ENCODE data around the gene TGM5.
A peak's percentile ranks its signal among the peaks of the same experiment; 100 is the strongest.
"Not testable (repeated sequence)": the region's sequence is repeated elsewhere in the genome, so short reads cannot be mapped to it uniquely, and the experiment has no call there.

TGM5 gene

GRCh38 chr15:43280996-43281395 is 14.3 kb upstream of the TGM5 start:
- ATAC-seq = no peak
- Mint-ChIP-seq H3K4me3 (no peak overlapping the region), H3K9me3 (no peaks in the 10 kb centered on the region), H3K36me3 (no peaks in the 10 kb centered on the region), H3K27me3 (no peaks in the 10 kb centered on the region), H3K4me1 (peaks cover 32% of the 10 kb centered on the region), H3K27ac (no peak overlapping the region)

GRCh38 chr15:43279496-43279895 is 12.8 kb upstream of the TGM5 start:
- Mint-ChIP-seq H3K4me1 (peaks cover 18% of the 10 kb centered on the region), H3K27ac (no peak overlapping the region), H3K36me3 (no peaks in the 10 kb centered on the region), H3K4me3 (no peak overlapping the region), H3K27me3 (no peaks in the 10 kb centered on the region), H3K9me3 (no peaks in the 10 kb centered on the region)
- no peak for ATAC-seq

- ATAC-seq = no peak
- H3K9me3 Mint-ChIP-seq = no peaks in the 10 kb centered on the region
- no peak overlapping the region for H3K27ac Mint-ChIP-seq
- peaks cover 12% of the 10 kb centered on the region for H3K4me1 Mint-ChIP-seq
- no peak overlapping the region for H3K4me3 Mint-ChIP-seq
- H3K27me3 Mint-ChIP-seq = no peaks in the 10 kb centered on the region
- H3K36me3 Mint-ChIP-seq = no peaks in the 10 kb centered on the region
Observed at GRCh38 chr15:43278869-43279268, 12.1 kb upstream of the TGM5 start.

GRCh38 chr15:43277901-43278300 is 11.2 kb upstream of the TGM5 start:
- peaks cover 11% of the 10 kb centered on the region for H3K4me1 Mint-ChIP-seq
- no peak for ATAC-seq

GRCh38 chr15:43277231-43277823 is 10.6 kb upstream of the TGM5 start:
- peaks cover 11% of the 10 kb centered on the region for H3K4me1 Mint-ChIP-seq
- H3K36me3 Mint-ChIP-seq = no peaks in the 10 kb centered on the region
- H3K4me3 Mint-ChIP-seq = no peak overlapping the region
- no peaks in the 10 kb centered on the region for H3K9me3 Mint-ChIP-seq
- no peaks in the 10 kb centered on the region for H3K27me3 Mint-ChIP-seq
- peak; percentile 62 for ATAC-seq
- peak overlapping the region; percentile 40 for H3K27ac Mint-ChIP-seq

More at GRCh38 chr15:43277901-43278300, 11.2 kb upstream of the TGM5 start:
- H3K27ac Mint-ChIP-seq = peak overlapping the region; percentile 40
- H3K36me3 Mint-ChIP-seq = no peaks in the 10 kb centered on the region
- no peak overlapping the region for H3K4me3 Mint-ChIP-seq
- no peaks in the 10 kb centered on the region for H3K27me3 Mint-ChIP-seq
- no peaks in the 10 kb centered on the region for H3K9me3 Mint-ChIP-seq

GRCh38 chr15:43276563-43277200 is 10.0 kb upstream of the TGM5 start:
- H3K9me3 Mint-ChIP-seq = no peaks in the 10 kb centered on the region
- peak overlapping the region; percentile 23 for H3K27ac Mint-ChIP-seq
- no peak overlapping the region for H3K4me3 Mint-ChIP-seq
- H3K4me1 Mint-ChIP-seq = peaks cover 11% of the 10 kb centered on the region
- no peaks in the 10 kb centered on the region for H3K27me3 Mint-ChIP-seq
- no peak for ATAC-seq
- H3K36me3 Mint-ChIP-seq = no peaks in the 10 kb centered on the region

- Mint-ChIP-seq H3K27ac (peak overlapping the region; percentile 23), H3K9me3 (no peaks in the 10 kb centered on the region), H3K4me3 (no peak overlapping the region), H3K36me3 (no peaks in the 10 kb centered on the region), H3K4me1 (peaks cover 17% of the 10 kb centered on the region), H3K27me3 (no peaks in the 10 kb centered on the region)
- ATAC-seq = no peak
Observed at GRCh38 chr15:43275740-43276562, 9.2 kb upstream of the TGM5 start.

- no peak overlapping the region for H3K27ac Mint-ChIP-seq
- no peak overlapping the region for H3K4me3 Mint-ChIP-seq
- H3K9me3 Mint-ChIP-seq = no peaks in the 10 kb centered on the region
- H3K27me3 Mint-ChIP-seq = no peaks in the 10 kb centered on the region
- no peak for ATAC-seq
- H3K36me3 Mint-ChIP-seq = no peaks in the 10 kb centered on the region
- H3K4me1 Mint-ChIP-seq = peaks cover 35% of the 10 kb centered on the region
Observed at GRCh38 chr15:43274136-43274535, 7.4 kb upstream of the TGM5 start.

- Mint-ChIP-seq H3K36me3 (no peaks in the 10 kb centered on the region), H3K4me3 (no peak overlapping the region), H3K4me1 (peaks cover 44% of the 10 kb centered on the region), H3K9me3 (no peaks in the 10 kb centered on the region), H3K27me3 (no peaks in the 10 kb centered on the region), H3K27ac (no peak overlapping the region)
- ATAC-seq = no peak
Observed at GRCh38 chr15:43273243-43273642, 6.5 kb upstream of the TGM5 start.

- peaks cover 38% of the 10 kb centered on the region for H3K4me1 Mint-ChIP-seq
- not testable (repeated sequence) for H3K4me3 Mint-ChIP-seq, ATAC-seq, H3K27me3 Mint-ChIP-seq, H3K36me3 Mint-ChIP-seq, H3K9me3 Mint-ChIP-seq, H3K27ac Mint-ChIP-seq
Observed at GRCh38 chr15:43271908-43272307, 5.2 kb upstream of the TGM5 start.

- peak overlapping the region; percentile 84 for H3K27ac Mint-ChIP-seq
- no peaks in the 10 kb centered on the region for H3K27me3 Mint-ChIP-seq
- H3K9me3 Mint-ChIP-seq = no peaks in the 10 kb centered on the region
- H3K4me1 Mint-ChIP-seq = peaks cover 41% of the 10 kb centered on the region
- peak overlapping the region; percentile 15 for H3K4me3 Mint-ChIP-seq
- no peaks in the 10 kb centered on the region for H3K36me3 Mint-ChIP-seq
- peak; percentile 96 for ATAC-seq
Observed at GRCh38 chr15:43270676-43271306, 4.1 kb upstream of the TGM5 start.

GRCh38 chr15:43270113-43270665 is 3.5 kb upstream of the TGM5 start:
- peak overlapping the region; percentile 84 for H3K27ac Mint-ChIP-seq
- no peaks in the 10 kb centered on the region for H3K36me3 Mint-ChIP-seq
- H3K27me3 Mint-ChIP-seq = no peaks in the 10 kb centered on the region
- no peak for ATAC-seq
- H3K4me3 Mint-ChIP-seq = no peak overlapping the region
- H3K9me3 Mint-ChIP-seq = no peaks in the 10 kb centered on the region
- peaks cover 41% of the 10 kb centered on the region for H3K4me1 Mint-ChIP-seq

- Mint-ChIP-seq H3K36me3 (no peaks in the 10 kb centered on the region), H3K27ac (peak overlapping the region; percentile 84), H3K27me3 (no peaks in the 10 kb centered on the region), H3K9me3 (no peaks in the 10 kb centered on the region), H3K4me3 (no peak overlapping the region), H3K4me1 (peaks cover 41% of the 10 kb centered on the region)
- no peak for ATAC-seq
Observed at GRCh38 chr15:43268111-43269105, 1.7 kb upstream of the TGM5 start.

GRCh38 chr15:43267439-43267838 is 711 bp upstream of the TGM5 start:
- Mint-ChIP-seq H3K36me3 (no peaks in the 10 kb centered on the region), H3K27me3 (no peaks in the 10 kb centered on the region), H3K27ac (no peak overlapping the region), H3K4me3 (no peak overlapping the region), H3K4me1 (peaks cover 41% of the 10 kb centered on the region), H3K9me3 (no peaks in the 10 kb centered on the region)
- ATAC-seq = no peak

Data from stimulated activated memory B cell treated with anti-CD40 and anti-IgM and Interleukin-4, amounts not matched to agents 10 μg/mL and 1 μg/mL and 100 μg/mL, for 72 hours (primary cell).